ENCODE results near the gene PIP5K1A.
"Not testable (repeated sequence)": the region's sequence is repeated elsewhere in the genome, so short reads cannot be mapped to it uniquely, and the experiment has no call there.

The PIP5K1A gene

GRCh38 chr1:151175041-151175741 lies 23.2 kb upstream of the PIP5K1A start:
- Mint-ChIP-seq H3K4me1 (ENCODE audit: low read depth) (peaks cover 13% of the 10 kb centered on the region), H3K27ac (peak overlapping the region; percentile 26), H3K36me3 (ENCODE audit: low read depth) (peaks cover 90% of the 10 kb centered on the region), H3K27me3 (no peaks in the 10 kb centered on the region), H3K9me3 (no peaks in the 10 kb centered on the region), H3K4me3 (no peak overlapping the region)
- intact Hi-C loops (cut with micrococcal nuclease), result no loop called here

GRCh38 chr1:151175863-151176262 lies 22.5 kb upstream of the PIP5K1A start, which contains the start of gene TMOD4:
TMOD4 (minus strand) TSS chr1:151175981; CDS start chr1:151174875, 1,106 bp downstream.
- peak within 1 kb of the TSS; percentile 26 for H3K27ac Mint-ChIP-seq
- H3K36me3 Mint-ChIP-seq (ENCODE audit: low read depth), result peaks cover 90% of the 10 kb centered on the region
- no peaks in the 10 kb centered on the region for H3K9me3 Mint-ChIP-seq
- H3K4me3 Mint-ChIP-seq, result no peak within 1 kb of the TSS
- H3K27me3 Mint-ChIP-seq, result no peaks in the 10 kb centered on the region
- intact Hi-C loops (cut with micrococcal nuclease), result no loop called here
- H3K4me1 Mint-ChIP-seq (ENCODE audit: low read depth), result peaks cover 13% of the 10 kb centered on the region

- no peaks in the 10 kb centered on the region for H3K9me3 Mint-ChIP-seq
- no peaks in the 10 kb centered on the region for H3K27me3 Mint-ChIP-seq
- no peak overlapping the region for H3K4me3 Mint-ChIP-seq
- H3K27ac Mint-ChIP-seq, result no peak overlapping the region
- H3K36me3 Mint-ChIP-seq (ENCODE audit: low read depth), result peaks cover 92% of the 10 kb centered on the region
- H3K4me1 Mint-ChIP-seq (ENCODE audit: low read depth), result peaks cover 13% of the 10 kb centered on the region
- intact Hi-C loops (cut with micrococcal nuclease), result no loop called here
Measured at GRCh38 chr1:151176514-151177045, 21.8 kb upstream of the PIP5K1A start.

GRCh38 chr1:151184211-151184610 lies 14.1 kb upstream of the PIP5K1A start:
- Mint-ChIP-seq H3K36me3 (ENCODE audit: low read depth) (peaks cover 75% of the 10 kb centered on the region), H3K4me3 (no peak overlapping the region), H3K4me1 (ENCODE audit: low read depth) (peaks cover 15% of the 10 kb centered on the region), H3K9me3 (no peaks in the 10 kb centered on the region), H3K27me3 (no peaks in the 10 kb centered on the region), H3K27ac (no peak overlapping the region)
- intact Hi-C loops (cut with micrococcal nuclease), result no loop called here

- no peak overlapping the region for H3K4me3 Mint-ChIP-seq
- peaks cover 53% of the 10 kb centered on the region for H3K36me3 Mint-ChIP-seq (ENCODE audit: low read depth)
- peaks cover 24% of the 10 kb centered on the region for H3K4me1 Mint-ChIP-seq (ENCODE audit: low read depth)
- H3K27ac Mint-ChIP-seq, result no peak overlapping the region
- intact Hi-C loops (cut with micrococcal nuclease), result no loop called here
- H3K9me3 Mint-ChIP-seq, result no peaks in the 10 kb centered on the region
- H3K27me3 Mint-ChIP-seq, result peaks cover 2% of the 10 kb centered on the region
Measured at GRCh38 chr1:151187205-151187604, 11.1 kb upstream of the PIP5K1A start.

GRCh38 chr1:151188667-151189066 lies 9.7 kb upstream of the PIP5K1A start:
- H3K9me3 Mint-ChIP-seq; H3K27ac Mint-ChIP-seq; intact Hi-C loops (cut with micrococcal nuclease); H3K4me3 Mint-ChIP-seq; H3K27me3 Mint-ChIP-seq: not testable (repeated sequence)
- Mint-ChIP-seq H3K36me3 (ENCODE audit: low read depth) (peaks cover 39% of the 10 kb centered on the region), H3K4me1 (ENCODE audit: low read depth) (peaks cover 24% of the 10 kb centered on the region)

- peaks cover 27% of the 10 kb centered on the region for H3K36me3 Mint-ChIP-seq (ENCODE audit: low read depth)
- intact Hi-C loops (cut with micrococcal nuclease), result no loop called here
- H3K4me3 Mint-ChIP-seq, result peak within 1 kb of the TSS; percentile 94
- H3K9me3 Mint-ChIP-seq, result no peaks in the 10 kb centered on the region
- H3K4me1 Mint-ChIP-seq (ENCODE audit: low read depth), result peaks cover 24% of the 10 kb centered on the region
- H3K27ac Mint-ChIP-seq, result peak within 1 kb of the TSS; percentile 92
- peaks cover 2% of the 10 kb centered on the region for H3K27me3 Mint-ChIP-seq
Measured at GRCh38 chr1:151189637-151190445, 8.5 kb upstream of the PIP5K1A start, which contains the start of gene VPS72. VPS72 (minus strand) TSS chr1:151190197; CDS start chr1:151190121, 76 bp downstream.

GRCh38 chr1:151192047-151192446 lies 6.3 kb upstream of the PIP5K1A start:
- Mint-ChIP-seq H3K27ac (no peak overlapping the region), H3K4me3 (no peak overlapping the region)
- intact Hi-C loops (cut with micrococcal nuclease), result no loop called here

GRCh38 chr1:151193304-151193703 lies 5.0 kb upstream of the PIP5K1A start:
- Mint-ChIP-seq H3K27me3 (peaks cover 4% of the 10 kb centered on the region), H3K27ac (no peak overlapping the region), H3K36me3 (ENCODE audit: low read depth) (peaks cover 10% of the 10 kb centered on the region), H3K4me3 (no peak overlapping the region), H3K4me1 (ENCODE audit: low read depth) (peaks cover 26% of the 10 kb centered on the region), H3K9me3 (no peaks in the 10 kb centered on the region)
- intact Hi-C loops (cut with micrococcal nuclease), result no loop called here

More at GRCh38 chr1:151192047-151192446, 6.3 kb upstream of the PIP5K1A start:
- no peaks in the 10 kb centered on the region for H3K9me3 Mint-ChIP-seq
- peaks cover 4% of the 10 kb centered on the region for H3K27me3 Mint-ChIP-seq
- peaks cover 24% of the 10 kb centered on the region for H3K4me1 Mint-ChIP-seq (ENCODE audit: low read depth)
- peaks cover 9% of the 10 kb centered on the region for H3K36me3 Mint-ChIP-seq (ENCODE audit: low read depth)

- Mint-ChIP-seq H3K4me3 (no peak overlapping the region), H3K27ac (no peak overlapping the region), H3K27me3 (peaks cover 4% of the 10 kb centered on the region), H3K36me3 (ENCODE audit: low read depth) (peaks cover 15% of the 10 kb centered on the region), H3K9me3 (no peaks in the 10 kb centered on the region), H3K4me1 (ENCODE audit: low read depth) (peaks cover 23% of the 10 kb centered on the region)
- intact Hi-C loops (cut with micrococcal nuclease), result no loop called here
Measured at GRCh38 chr1:151193856-151194255, 4.5 kb upstream of the PIP5K1A start.

- H3K27ac Mint-ChIP-seq; intact Hi-C loops (cut with micrococcal nuclease); H3K4me3 Mint-ChIP-seq; H3K9me3 Mint-ChIP-seq; H3K27me3 Mint-ChIP-seq: not testable (repeated sequence)
- Mint-ChIP-seq H3K36me3 (ENCODE audit: low read depth) (peaks cover 20% of the 10 kb centered on the region), H3K4me1 (ENCODE audit: low read depth) (peaks cover 31% of the 10 kb centered on the region)
Measured at GRCh38 chr1:151194894-151195594, 3.3 kb upstream of the PIP5K1A start.

- intact Hi-C loops (cut with micrococcal nuclease), result no loop called here
- Mint-ChIP-seq H3K9me3 (no peaks in the 10 kb centered on the region), H3K27me3 (peaks cover 4% of the 10 kb centered on the region), H3K4me3 (peak overlapping the region; percentile 35), H3K4me1 (ENCODE audit: low read depth) (peaks cover 29% of the 10 kb centered on the region), H3K27ac (peak overlapping the region; percentile 9), H3K36me3 (ENCODE audit: low read depth) (peaks cover 20% of the 10 kb centered on the region)
Measured at GRCh38 chr1:151196292-151196800, 2.0 kb upstream of the PIP5K1A start.

GRCh38 chr1:151197863-151198253 lies 494 bp upstream of the PIP5K1A start:
- intact Hi-C loops (cut with micrococcal nuclease), result loop anchor here (2.0 kb wide), 1 partner anchor 57 kb away; the partner anchor contains the start of gene PSMD4
- H3K36me3 Mint-ChIP-seq (ENCODE audit: low read depth), result peaks cover 28% of the 10 kb centered on the region
- H3K9me3 Mint-ChIP-seq, result no peaks in the 10 kb centered on the region
- H3K27me3 Mint-ChIP-seq, result peaks cover 1% of the 10 kb centered on the region
- H3K4me3 Mint-ChIP-seq, result peak overlapping the region; percentile 97
- H3K27ac Mint-ChIP-seq, result peak overlapping the region; percentile 98
- H3K4me1 Mint-ChIP-seq (ENCODE audit: low read depth), result peaks cover 42% of the 10 kb centered on the region
